GM21367 (cell line): ENCODE measurements around the gene PHC3.

Experiments used
- ATAC-seq: cut with Tn5 transposase; IDR thresholded peaks from one replicate; pipeline ENCODE4 v1.9.1; 2021; ENCODE audit not compliant: unreplicated experiment

PHC3 gene

DNA sequence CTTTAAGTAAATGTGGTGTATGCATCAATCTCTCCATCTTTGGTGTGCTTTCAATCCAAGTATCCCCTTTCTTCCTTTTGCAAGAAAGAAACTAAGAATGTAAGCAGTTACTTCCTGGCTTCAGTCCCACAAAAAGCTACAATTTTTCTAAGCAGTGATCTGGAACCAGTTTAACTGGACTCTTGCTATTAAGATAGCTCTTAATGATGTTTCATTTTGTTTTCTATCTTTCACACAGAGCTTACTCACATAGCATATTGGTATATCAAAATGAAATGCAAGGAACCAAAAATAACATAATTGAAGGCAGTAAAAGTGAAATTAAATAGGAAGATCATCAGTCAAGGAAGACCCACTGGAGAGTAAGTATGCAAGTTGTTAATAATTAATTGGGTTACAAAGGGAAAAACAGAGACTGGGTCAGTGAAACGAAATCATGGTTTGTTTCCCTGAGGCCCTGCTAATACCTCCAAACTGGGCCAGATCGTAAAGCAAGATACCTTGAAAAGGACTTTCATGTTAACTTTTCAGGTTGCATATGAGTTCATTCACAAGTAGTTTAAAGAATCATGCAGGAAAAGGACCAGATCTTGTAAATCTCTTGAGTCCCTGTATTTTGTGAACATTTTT lies 101.9 kb downstream of the PHC3 start:
- no peak for ATAC-seq

DNA sequence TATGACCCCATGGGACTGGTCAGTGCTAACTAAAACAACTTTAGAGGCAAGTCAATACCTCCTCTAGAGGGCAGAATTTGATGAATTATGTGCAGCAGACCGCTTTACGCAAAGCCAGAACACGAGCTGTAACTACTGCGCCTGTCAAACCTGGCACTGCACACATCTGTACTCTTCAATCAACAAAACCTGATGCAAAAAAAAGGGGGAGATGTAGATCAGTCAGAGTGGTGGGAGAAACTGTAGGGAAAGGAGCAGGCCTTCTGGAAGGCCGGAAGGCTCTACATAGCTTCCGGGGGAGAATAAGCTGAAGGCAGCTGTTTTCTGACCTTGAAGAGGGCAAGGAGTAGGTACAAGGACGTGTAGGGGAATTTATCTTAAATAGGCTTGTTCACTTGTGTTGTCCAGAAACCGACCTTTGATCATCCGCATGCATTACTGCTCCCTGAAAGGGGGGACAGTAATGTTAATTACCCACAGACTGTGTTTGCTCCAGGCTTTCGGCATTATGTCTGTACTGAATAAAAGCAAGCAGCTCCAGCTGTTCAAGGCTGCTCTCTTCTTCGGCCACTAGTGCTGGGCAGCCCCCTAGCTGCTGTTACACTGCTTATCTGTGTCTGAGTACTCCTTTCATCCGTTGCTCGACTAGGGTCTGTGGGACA lies 102.8 kb downstream of the PHC3 start:
- ATAC-seq: no peak

DNA sequence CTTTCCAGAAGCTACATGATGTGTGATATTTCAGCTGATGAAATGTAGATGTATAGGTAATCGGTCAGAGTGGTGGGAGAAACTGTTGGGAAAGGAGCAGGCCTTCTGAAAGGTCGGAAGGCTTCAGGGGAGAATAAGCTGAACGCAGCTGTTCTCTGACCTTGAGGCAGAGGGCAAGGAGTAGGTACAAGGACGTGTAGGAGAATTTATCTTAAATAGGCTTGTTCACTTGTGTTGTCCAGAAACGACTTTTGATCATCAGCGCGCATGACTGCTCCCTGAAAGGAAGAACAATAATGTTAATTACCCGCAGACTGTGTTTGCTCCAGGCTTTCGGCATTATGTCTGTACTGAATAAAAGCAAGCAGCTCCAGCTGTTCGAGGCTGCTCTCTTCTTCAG lies 104.2 kb downstream of the PHC3 start:
- ATAC-seq: no peak

DNA sequence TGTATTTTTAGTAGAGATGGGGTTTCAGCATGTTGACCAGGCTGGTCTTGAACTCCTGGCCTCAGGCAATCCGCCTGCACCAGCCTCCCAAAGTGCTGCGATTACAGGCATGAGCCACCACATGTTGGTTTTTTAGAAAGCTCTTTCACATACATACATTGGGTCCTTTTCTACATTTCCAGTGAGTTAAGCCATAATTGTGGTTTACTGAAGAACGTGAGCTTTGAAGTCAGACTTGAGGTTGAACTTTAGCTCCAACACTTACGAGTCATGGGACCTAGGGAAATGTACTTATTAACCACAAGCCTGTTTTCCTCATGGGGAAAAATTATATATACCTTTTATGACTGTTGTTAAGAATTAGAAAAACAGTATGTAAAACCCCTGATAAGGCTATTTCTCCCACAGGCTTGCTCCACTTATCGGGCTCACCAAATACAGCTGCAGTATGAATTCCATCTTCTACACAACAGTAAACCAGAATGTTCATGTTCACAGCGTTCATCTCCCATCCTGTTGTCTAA lies 104.8 kb downstream of the PHC3 start:
- ATAC-seq: no peak

DNA sequence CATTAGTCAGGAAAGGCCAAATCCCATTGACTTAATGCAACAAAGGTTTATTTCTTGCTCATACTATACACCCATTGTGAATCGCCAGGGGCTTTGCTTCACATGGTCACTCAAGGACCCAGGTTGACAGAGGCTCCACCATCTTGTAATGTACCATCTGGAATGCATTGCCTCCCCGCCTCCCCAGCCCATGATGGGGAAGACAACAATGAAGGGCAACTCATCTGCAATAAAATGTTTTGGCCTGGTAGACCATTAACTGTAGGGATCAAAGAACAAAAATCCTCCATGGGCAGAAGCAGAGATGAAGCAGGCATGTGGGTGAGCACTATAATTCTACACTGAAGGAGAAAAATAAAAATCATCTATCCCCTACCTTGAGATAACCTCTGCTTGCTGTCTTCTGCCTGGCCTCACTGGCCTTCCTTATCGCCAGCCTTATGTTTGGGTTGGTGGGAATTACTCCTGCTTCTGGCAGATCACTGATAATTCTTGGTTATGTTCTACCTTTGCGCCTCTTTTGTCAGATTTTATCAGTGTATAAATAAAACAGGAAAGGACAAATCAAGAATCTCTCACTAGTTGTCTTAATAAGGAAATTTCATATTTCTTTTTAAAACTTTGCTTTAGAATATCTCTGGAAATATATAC lies 106.0 kb downstream of the PHC3 start:
- ATAC-seq: no peak

DNA sequence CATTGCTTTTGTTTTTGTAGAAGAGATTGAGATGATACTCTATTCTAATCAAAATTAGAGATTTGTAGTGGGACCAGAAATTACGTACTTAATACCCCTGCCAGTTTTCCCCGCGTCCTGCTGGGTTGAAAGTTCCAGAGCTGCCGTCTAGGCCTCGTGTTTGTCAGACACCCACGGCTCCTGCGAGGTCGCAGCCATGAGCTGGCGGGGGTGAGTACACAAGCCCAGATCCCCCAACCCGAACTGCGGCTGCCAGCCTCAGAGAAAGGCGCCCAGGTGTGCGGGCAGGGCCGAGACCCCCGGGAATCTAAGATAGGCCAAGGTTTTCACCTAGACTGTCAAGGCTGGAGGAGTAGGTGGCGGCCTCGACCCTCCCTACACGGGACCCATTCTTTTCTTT lies 117.4 kb downstream of the PHC3 start:
- ATAC-seq: no peak

DNA sequence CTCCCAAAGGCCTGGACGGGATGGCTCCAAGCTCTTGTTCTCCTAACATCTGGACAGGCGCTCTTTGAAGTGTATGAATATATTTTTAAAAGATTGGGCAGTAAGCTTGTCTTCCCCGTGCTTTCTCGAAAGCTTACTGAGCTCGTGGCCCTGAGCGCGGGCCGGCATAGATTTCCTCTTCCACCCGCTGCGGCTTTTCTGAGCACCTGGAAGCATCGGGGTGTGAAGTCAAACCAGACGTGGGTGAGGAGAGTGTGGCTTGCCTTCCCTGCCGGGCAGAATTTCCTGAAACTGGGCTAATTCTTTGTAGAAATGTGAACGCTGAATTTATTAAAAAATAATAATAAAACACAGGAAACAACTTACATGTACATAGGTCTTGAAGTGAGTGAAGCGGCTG lies 117.8 kb downstream of the PHC3 start:
- no peak for ATAC-seq

DNA sequence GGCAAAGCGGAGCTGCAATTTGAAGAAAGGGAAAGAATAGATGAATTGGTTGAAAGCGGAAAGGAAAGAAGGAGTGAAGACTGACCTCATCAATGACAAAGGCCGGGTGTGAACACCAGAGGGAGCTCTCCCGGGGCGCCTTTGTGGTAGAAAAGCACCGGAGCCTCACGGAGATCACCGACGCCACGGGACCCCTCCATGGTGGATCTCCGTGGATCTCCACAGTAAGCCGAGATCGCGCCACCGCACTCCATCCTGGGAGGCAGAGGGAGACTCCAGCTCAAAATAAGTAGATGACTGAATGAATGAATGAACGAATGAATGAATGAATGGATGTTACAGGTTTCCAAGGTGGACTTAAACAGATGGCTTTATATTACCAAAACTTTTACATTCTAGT lies 118.8 kb downstream of the PHC3 start:
- no peak for ATAC-seq

DNA sequence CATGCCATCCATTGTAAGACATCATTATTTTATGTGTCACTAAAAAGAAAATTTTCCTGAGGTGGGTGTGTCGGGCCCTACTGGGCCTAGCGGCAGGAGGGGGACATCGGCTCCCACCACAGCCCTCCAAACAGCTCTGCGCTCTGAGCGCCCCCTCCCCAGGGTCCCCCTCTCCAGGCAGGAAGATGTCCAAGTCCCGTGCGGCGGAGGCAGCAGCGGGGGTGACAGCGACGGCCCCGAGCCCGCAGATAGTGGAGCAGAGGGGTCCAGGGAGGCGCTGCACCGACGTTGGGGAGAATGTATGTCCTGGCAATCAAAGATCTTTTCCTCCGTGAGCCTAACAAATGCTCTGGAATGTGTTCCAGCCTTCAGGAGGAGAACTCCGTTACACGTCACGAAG lies 119.5 kb downstream of the PHC3 start:
- ATAC-seq: no peak

DNA sequence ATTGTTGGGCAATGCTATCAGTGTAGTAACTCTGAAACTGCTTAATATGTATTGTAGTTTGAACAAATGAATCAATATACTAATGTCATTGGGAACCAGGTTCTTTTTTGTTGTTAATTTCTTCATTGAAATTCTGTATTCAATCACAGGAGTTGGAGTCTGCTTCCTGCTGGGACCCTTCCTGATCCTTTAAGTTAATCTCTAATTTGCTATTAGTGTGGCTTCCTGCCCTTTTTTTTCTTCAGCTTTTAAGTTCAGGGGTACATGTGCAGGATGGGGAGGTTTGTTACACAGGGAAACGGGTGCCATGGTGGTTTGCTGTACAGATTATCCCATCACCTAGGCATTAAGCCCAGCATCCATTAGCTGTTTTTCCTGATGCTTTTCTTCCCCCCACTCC lies 122.1 kb downstream of the PHC3 start:
- ATAC-seq: no peak

DNA sequence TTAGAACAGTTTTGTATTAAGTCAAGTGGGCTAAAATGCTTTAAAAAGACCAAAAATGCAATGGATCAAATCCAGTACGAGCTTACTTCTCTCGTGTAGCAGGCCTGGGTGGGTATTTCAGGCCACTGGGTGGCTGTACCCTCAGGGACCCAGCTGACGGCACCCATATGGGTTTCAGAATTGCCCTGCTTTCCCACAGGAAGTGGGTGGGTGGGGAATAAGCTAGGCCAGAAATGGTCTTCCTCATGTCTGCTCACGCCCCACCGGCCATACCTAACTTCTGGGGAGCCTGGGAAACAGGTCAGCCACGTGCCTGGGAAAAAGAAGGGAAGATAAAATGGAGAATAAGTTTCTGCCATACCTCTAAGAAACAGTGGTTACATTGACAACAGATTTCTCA lies 123.4 kb downstream of the PHC3 start:
- ATAC-seq: no peak

DNA sequence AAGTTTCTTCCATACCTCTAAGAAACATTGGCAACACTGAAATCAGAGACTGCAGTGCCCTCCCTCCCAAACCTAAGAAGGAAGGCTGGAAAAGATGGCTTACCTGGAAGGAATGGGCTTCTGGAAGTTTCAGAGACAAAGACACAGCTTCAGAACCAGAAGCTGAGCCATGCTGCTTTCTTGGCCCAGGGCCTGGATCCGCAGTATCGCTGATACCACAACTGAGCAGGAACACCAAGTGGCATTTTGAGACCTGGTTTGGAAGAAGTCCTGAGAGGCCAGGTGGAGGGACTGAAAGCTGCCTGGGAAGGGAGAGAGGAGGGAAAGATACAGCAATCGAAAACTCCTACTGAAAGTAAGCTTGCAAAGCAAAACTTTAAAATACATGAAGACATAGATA lies 124.0 kb downstream of the PHC3 start:
- ATAC-seq: no peak

DNA sequence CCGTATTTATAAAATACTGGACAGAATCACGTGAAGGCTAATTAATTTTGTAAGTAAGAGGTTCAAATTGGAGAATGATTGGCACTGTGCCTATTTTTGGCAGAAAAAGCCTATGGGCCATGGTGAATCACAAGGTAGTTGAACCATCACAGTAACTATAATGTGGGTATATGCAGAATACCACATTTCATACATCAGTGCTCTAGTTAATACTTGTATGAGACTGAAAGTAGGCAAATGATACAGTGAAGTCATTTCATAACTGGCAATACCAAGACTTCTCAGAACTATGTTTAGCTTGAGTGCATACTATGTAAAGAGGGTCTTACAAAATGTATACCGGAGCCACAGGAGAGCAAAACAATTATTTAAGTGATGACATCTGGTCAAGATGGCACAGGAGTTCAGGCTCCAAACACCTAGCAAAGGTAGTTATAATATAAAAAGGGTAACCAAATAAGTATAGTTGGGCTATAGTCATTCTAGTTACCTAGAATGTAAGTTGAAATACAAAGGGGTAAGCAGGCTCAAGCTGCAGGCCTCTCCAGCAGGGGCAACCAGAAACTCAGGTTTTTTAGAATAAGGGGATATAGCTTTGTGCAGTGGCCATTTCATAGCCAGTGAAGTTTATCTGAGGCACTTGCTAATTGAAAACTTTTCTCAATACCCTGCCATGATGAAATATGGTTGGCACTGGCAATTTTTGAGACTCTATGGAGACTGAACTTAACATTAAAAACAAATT lies 124.7 kb downstream of the PHC3 start:
- peak; percentile 89 for ATAC-seq

DNA sequence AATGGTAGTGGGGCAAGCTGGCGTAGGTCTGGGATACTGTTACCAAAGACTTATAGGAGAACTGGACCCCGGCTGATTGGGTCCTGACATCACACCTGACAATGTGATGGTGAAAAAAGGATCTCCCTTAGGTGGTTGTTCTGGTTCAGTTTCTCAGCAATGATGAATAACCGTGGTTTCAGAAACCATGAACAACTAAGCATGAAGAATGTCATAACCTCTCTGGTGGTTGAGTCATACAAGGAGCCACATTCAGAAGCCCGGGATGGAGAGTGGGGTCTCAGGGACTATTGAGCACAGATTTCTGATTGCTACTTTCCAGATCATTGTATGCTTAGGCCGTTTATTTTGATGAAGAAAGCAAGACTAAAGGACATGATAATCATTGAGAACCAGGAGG lies 126.3 kb downstream of the PHC3 start:
- peak; percentile 52 for ATAC-seq

DNA sequence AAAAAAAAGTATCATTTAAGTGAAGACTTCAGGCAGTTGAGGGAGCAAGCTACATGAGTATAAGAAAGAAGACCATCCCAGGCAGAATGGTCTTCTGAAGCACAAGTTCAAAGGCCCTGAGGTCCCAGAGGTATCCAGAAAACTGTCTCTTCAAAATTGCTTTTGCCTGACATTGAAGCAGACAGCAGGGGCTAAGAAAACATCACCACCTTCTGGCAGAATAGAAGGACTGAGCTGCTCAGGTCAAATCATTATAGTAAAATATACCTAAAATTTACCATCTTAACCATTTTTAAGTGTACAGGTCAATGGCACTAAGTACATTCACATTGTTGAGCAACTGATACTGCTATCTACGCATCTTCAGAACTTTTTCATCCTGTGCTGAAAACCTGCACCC lies 127.3 kb downstream of the PHC3 start:
- ATAC-seq: no peak

DNA sequence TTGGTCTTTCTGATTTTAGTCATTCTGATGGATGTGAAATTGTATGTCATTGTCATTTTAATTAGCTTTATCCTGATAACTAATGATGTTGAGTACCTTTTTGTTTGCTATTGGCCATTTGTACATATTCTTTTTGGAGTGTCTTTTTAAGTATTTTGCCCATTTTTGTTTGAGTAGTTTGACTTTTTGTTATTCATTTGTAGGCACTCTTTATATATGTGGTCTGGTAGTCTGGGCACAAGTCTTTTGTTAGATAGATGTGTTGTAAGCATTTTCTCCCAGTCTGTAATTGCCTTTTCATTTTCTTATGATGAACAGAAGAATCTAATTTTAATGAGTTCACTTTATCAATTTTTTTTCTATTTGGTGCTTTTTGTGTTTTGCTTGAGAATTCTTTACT lies 129.1 kb downstream of the PHC3 start:
- ATAC-seq: no peak

DNA sequence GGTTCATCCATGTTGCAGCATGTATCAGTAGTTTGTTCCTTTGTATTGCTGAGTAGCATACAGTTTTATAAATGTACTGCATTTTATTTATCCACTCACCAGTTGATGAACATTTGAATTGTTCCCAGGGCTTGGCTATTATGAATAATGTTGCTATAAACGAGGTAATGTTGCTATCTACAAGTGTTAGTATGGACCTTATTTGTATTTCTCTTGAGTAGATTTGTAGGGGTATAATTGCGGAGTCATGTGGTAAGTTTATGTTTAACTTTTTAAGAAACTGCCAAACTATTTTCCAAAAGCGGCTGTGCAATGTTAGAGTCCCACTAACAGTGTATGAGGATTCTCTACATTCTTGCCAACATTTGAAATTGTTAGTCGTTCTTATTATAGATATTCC lies 130.8 kb downstream of the PHC3 start:
- no peak for ATAC-seq

DNA sequence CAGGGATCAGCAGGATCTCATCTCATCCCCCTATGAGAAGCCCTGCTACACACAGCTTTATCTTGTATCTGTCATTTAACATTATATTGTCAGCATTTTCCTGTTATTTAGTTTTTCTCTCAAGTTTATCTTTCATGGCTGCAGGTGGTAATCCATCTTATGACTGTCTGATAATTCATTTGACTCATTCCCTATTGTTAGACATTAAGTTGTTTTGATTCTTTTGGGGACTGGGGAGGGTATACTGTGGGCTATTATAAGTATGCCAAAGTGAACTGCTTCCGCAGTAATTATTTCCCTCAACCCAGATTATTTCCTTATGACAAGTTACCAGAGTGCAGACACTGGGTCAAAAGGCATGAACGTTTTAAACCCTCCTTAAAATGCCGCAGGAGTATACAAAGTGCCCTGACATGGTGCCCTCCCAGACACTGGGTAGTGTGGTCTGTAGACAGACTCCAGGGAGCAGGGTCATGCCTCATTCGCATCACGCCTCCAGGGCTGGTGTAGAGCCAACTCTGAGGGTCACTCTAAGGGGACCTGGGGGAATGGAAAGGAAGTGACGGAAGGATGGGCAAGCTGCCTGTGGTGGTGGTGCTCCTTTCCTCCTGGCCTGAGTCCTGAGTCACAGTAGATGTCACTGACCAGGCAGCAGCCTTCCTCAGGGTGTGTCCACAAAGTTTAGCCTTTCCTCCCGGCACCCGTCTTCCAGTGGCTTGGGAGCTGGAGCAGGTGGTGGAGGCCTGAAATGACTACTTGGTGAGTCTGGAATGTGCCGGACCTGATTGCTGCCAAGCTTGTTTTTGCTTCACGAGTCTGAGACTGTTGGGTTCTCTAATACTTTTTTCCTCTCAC lies 132.2 kb downstream of the PHC3 start:
- ATAC-seq: no peak

DNA sequence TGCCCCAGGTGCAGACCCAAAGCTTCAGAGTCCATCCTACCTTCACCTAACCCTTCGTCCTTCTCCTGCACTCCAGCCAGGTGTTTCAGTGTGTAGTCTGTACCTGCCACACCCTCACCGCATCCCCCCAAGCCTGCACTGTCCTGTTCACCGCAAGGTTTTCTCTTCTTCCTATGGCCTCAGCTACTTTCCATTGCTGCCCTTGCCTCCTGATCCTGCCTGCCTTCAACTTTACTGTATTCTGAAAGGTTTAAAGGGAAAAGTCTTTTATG lies 134.5 kb downstream of the PHC3 start:
- ATAC-seq: no peak

DNA sequence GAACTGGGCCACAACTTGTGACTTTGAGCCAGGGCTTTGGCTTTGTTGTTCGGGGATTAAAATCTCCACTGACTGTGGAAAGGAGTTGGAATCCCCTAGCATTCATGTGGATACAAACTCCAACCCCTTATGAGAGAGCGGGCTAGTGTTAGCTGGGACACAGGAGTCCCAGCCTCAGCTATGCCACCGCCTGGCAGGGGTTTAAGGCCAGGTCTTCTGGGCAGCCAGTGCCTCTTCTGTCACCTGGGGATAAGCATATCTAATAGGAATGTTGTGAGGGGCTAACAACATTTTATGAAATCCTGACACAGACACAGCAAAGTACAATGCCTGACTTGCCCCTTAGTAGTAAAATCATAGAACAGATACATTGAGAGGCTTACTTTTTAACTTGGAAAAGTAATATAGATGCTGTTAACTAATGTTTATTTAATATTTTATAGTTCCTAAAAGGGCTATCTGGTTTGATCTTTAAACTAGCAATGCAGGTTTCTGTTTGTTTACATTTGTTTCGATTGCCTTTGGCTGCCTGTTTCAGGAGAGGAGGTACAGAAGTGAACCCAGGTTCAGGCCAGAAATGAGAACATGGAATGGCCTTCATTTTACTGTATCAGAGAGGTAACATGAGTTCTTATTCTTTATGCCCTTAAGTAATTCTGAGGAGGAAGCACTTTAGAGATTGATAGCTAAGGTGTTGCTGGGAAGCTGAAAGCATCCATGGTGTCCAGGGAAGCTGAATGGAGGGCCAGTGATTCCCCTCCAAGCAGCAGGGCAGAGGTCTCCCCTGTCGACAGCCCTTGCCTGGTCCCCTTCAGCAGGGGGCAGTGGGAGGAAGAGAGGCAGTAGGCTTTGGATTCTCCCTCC lies 135.0 kb downstream of the PHC3 start:
- ATAC-seq: no peak
